HepG2 (cell line): ENCODE results near the gene MKNK1. TPM values are rescaled to one million over a fixed set of nuclear protein-coding genes. Genes with fewer than 3 reads are reported as not detected.

Experiments used
- ETV5 ChIP-seq: IDR thresholded peaks from 2 replicates; pipeline ENCODE4 v1.6.1; 2018; ENCODE audit warnings: missing biosample characterization, missing genetic modification reagents, inconsistent platforms, borderline replicate concordance
- GLMP ChIP-seq: sonication (generic); formaldehyde crosslinking; IDR thresholded peaks from 2 replicates; pipeline ENCODE4 v1.9.0; 2021; ENCODE audit warnings: missing genetic modification reagents, mild to moderate bottlenecking, borderline replicate concordance
- IKZF4 ChIP-seq: sonication (generic); formaldehyde crosslinking; IDR thresholded peaks from 2 replicates; pipeline ENCODE4 v1.5.1; 2020; ENCODE audit warnings: borderline replicate concordance, mild to moderate bottlenecking, low read depth, missing genetic modification reagents; ENCODE audit errors: not compliant biosample characterization
- KDM6A ChIP-seq: IDR thresholded peaks from 2 replicates; pipeline ENCODE4 v1.6.1; 2016; ENCODE audit warnings: low read depth
- MED8 ChIP-seq: sonication (generic); formaldehyde crosslinking; IDR thresholded peaks from 2 replicates; pipeline ENCODE4 v1.8.1; 2023; ENCODE audit warnings: mild to moderate bottlenecking, missing genetic modification reagents; ENCODE audit not compliant: insufficient replicate concordance
- PATZ1 ChIP-seq: sonication (generic); formaldehyde crosslinking; IDR thresholded peaks from 2 replicates; pipeline ENCODE4 v1.4.0; 2020; ENCODE audit warnings: missing genetic modification reagents
- PAX8 ChIP-seq: sonication (generic); formaldehyde crosslinking; IDR thresholded peaks from 2 replicates; pipeline ENCODE4 v1.8.0; 2022; ENCODE audit warnings: mild to moderate bottlenecking, missing genetic modification reagents, borderline replicate concordance
- REPIN1 ChIP-seq: sonication (generic); formaldehyde crosslinking; IDR thresholded peaks from 2 replicates; pipeline ENCODE4 v1.8.0; 2022; ENCODE audit warnings: missing genetic modification reagents, low read depth, mild to moderate bottlenecking, borderline replicate concordance
- RXRA ChIP-seq: sonication (generic); formaldehyde crosslinking; IDR thresholded peaks from 2 replicates; pipeline ENCODE4 v1.5.1; 2020; ENCODE audit warnings: missing genetic modification reagents
- SALL1 ChIP-seq: sonication (generic); formaldehyde crosslinking; IDR thresholded peaks from 2 replicates; pipeline ENCODE4 v1.8.0; 2022; ENCODE audit warnings: mild to moderate bottlenecking, missing genetic modification reagents
- SKI ChIP-seq: fragments of 450-650 bp; IDR thresholded peaks from one replicate; pipeline ENCODE4 v1.6.1; 2018; ENCODE audit warnings: mild to moderate bottlenecking; ENCODE audit not compliant: partially characterized antibody
- SMYD3 ChIP-seq: sonication (generic); formaldehyde crosslinking; IDR thresholded peaks from 2 replicates; pipeline ENCODE4 v1.8.1; 2023; ENCODE audit warnings: mild to moderate bottlenecking, missing genetic modification reagents
- SP5 ChIP-seq: IDR thresholded peaks from 2 replicates; pipeline ENCODE4 v1.6.1; 2016; ENCODE audit warnings: low read depth, borderline replicate concordance
- TBL1XR1 ChIP-seq: fragments of 150-350 bp; IDR thresholded peaks from 2 replicates; pipeline ENCODE4 v1.6.1; 2014; ENCODE audit warnings: borderline replicate concordance, low read length; ENCODE audit not compliant: partially characterized antibody
- THRA ChIP-seq: sonication (generic); formaldehyde crosslinking; IDR thresholded peaks from 2 replicates; pipeline ENCODE4 v1.4.0; 2020; ENCODE audit warnings: missing genetic modification reagents, borderline replicate concordance
- ZGPAT ChIP-seq: IDR thresholded peaks from 2 replicates; pipeline ENCODE4 v1.6.1; 2016; ENCODE audit warnings: mild to moderate bottlenecking
- ZNF256 ChIP-seq: sonication (generic); formaldehyde crosslinking; conservative IDR thresholded peaks from 2 replicates; pipeline ENCODE4 v1.4.0; 2020; ENCODE audit warnings: missing genetic modification reagents
- ZNF260 ChIP-seq: sonication (generic); formaldehyde crosslinking; IDR thresholded peaks from 2 replicates; pipeline ENCODE4 v1.4.0; 2020; ENCODE audit warnings: missing genetic modification reagents, low read depth, mild to moderate bottlenecking, borderline replicate concordance
- ZNF263 ChIP-seq: sonication (generic); formaldehyde crosslinking; IDR thresholded peaks from 2 replicates; pipeline ENCODE4 v1.4.0; 2020; ENCODE audit warnings: missing genetic modification reagents
- polyA plus RNA-seq, 8 experiments: library from polyadenylated mRNA; depleted of rRNA in 3 of 8; stranded (reverse) in 7 of 8; unstranded in 1 of 8; fragments of >200 nt; fragmentation: Illumina TruSeq in 4 of 8; extraction: Trizol in 4 of 8; gene quantifications; 2 replicates each; pipeline versions ENCODE4 v1.2.1 to v1.2.3, GENCODE V29; 2011 to 2016; ENCODE audit warnings: low read depth in 4 of 8, missing spikeins in 1 of 8, mixed read lengths in 1 of 8; ENCODE audit not compliant: insufficient read depth in 1 of 8
- total RNA-seq, 5 experiments: library from RNA; depleted of rRNA; stranded (reverse); fragments of >200 nt; fragmentation: Illumina TruSeq; extraction: Trizol; gene quantifications; 2 replicates each; pipeline ENCODE4 v1.2.3, GENCODE V29; 2016; ENCODE audit warnings: low read depth in 1 of 5

MKNK1 gene
- total and polyA plus RNA-seq, 2 of the 13 experiments (the other 11 are each of a cell fraction or from before 2014, with no cell fraction given), result 18.5 to 24.1 TPM

- TF ChIP-seq ZNF256 (CRISPR knock-in tag) (no peak), KDM6A (CRISPR knock-in tag) (no peak), IKZF4 (CRISPR knock-in tag) (no peak), SP5 (CRISPR knock-in tag) (peak; percentile 92), ZGPAT (CRISPR knock-in tag) (no peak), ZNF260 (CRISPR knock-in tag) (no peak), PATZ1 (CRISPR knock-in tag) (peak; percentile 83), RXRA (CRISPR knock-in tag) (peak; percentile 51; the same call in 1 of the 2 replicates), ETV5 (peak; percentile 66; the same call in 1 of the 2 replicates), THRA (CRISPR knock-in tag) (peak; percentile 64; the same call in 1 of the 2 replicates), MED8 (CRISPR knock-in tag) (no peak), SKI (peak; percentile 25), SALL1 (CRISPR knock-in tag) (peak; percentile 41; the same call in 1 of the 2 replicates), GLMP (CRISPR knock-in tag) (no peak), ZNF263 (CRISPR knock-in tag) (peak; percentile 55; the same call in 1 of the 2 replicates), PAX8 (CRISPR knock-in tag) (no peak), TBL1XR1 (peak; percentile 37), REPIN1 (no peak), SMYD3 (CRISPR knock-in tag) (no peak)
Observed at GRCh38 chr1:46526691-46527291, 77.3 kb downstream of the MKNK1 start (continued).
